Astrocyte (in vitro differentiated cells and primary cell): ENCODE results near the gene RHBG.

Experiments
- CTCF ChIP-seq: IDR thresholded peaks from 2 replicates; pipeline ENCODE4 v1.5.1; 2011; ENCODE audit warnings: low read depth, mild to moderate bottlenecking, inconsistent platforms, low read length, moderate library complexity; ENCODE audit not compliant: insufficient read depth
- EZH2 ChIP-seq: IDR thresholded peaks from 2 replicates; pipeline ENCODE4 v1.6.1; 2012; ENCODE audit warnings: mild to moderate bottlenecking, low read length, inconsistent platforms; ENCODE audit not compliant: insufficient read depth

- TF ChIP-seq CTCF (no peak), EZH2 (no peak)
These were observed 2.7 kb downstream of the RHBG start for GRCh38 chr1:156371553-156372264.
